AG04450 (cell line): ENCODE measurements around the gene GRK5. TPM values are rescaled to one million over a fixed set of nuclear protein-coding genes. Genes with fewer than 3 reads are reported as not detected.

Source experiments
- CTCF ChIA-PET: fragments of 300-600, 350-600 bp; formaldehyde crosslinking; extraction: SDS; loops from one replicate; lab custom pipeline; 2022; ENCODE audit warnings: antibody characterized with exemption, inconsistent platforms; lab: Charles Lee
- POLR2A ChIA-PET: fragments of 350-600 bp; formaldehyde crosslinking; extraction: SDS; loops from one replicate; lab custom pipeline; 2021; ENCODE audit warnings: antibody characterized with exemption, inconsistent platforms; lab: Yijun Ruan, JAX
- DNase-seq: peaks from one replicate; pipeline ENCODE4 v3.0.0-alpha.2; 2011; ENCODE audit warnings: low read depth, low spot score
- H3K27ac ChIP-seq: one replicate; pipeline ENCODE4 v1.5.1; 2012; ENCODE audit warnings: low read depth, low read length, control low read depth
- H3K27me3 ChIP-seq: one replicate; pipeline ENCODE4 v1.6.0; 2012; ENCODE audit warnings: low read length; ENCODE audit not compliant: control insufficient read depth, insufficient read depth
- H3K4me3 ChIP-seq: 2 replicates; pipeline ENCODE4 v1.5.1; 2011; ENCODE audit warnings: mild to moderate bottlenecking, low read depth, low read length, control low read depth
- H3K9me3 ChIP-seq: 2 replicates; pipeline ENCODE4 v1.5.1; 2012; ENCODE audit warnings: low read length; ENCODE audit not compliant: control insufficient read depth, insufficient read depth
- polyA plus RNA-seq: library from polyadenylated mRNA; depleted of rRNA; stranded (reverse); fragments of >200 nt; gene quantifications from 2 replicates; pipeline ENCODE4 v1.2.3, GENCODE V29; 2011
- TF ChIP-seq, protein P1 (sequence below): IDR thresholded peaks from 2 replicates; pipeline ENCODE4 v1.5.1; 2011; ENCODE audit warnings: low read depth, low read length, control low read depth, inconsistent platforms

The GRK5 gene
- polyA plus RNA-seq, 1 experiment: 27.6 TPM

DNA sequence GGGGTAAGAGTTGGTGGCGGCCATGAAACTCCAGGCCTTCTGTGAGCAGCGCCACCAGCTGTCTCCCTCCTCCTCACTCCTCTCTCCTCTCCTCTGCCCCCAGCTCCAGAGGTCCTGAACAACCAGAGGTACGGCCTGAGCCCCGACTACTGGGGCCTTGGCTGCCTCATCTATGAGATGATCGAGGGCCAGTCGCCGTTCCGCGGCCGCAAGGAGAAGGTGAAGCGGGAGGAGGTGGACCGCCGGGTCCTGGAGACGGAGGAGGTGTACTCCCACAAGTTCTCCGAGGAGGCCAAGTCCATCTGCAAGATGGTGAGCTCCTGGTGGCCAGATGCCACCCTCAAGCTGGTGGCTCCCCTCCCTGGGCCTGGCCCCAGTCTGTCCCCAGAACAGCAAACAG, 236.1 kb downstream of the GRK5 start:
- POLR2A ChIA-PET: no interaction called here
- CTCF ChIA-PET: interaction anchor here (0.9 to 4.3 kb wide), 2 partner anchors 99 to 244 kb away, joined by 3 to 70 read pairs; partner anchors contain the start of gene RGS10
- H3K4me3 ChIP-seq: no peak overlapping the region
- H3K27ac ChIP-seq: no peak overlapping the region
- DNase-seq: no peak
- no peaks in the 10 kb centered on the region for H3K9me3 ChIP-seq
- no peaks in the 10 kb centered on the region for H3K27me3 ChIP-seq
- TF ChIP-seq, protein P1, sequence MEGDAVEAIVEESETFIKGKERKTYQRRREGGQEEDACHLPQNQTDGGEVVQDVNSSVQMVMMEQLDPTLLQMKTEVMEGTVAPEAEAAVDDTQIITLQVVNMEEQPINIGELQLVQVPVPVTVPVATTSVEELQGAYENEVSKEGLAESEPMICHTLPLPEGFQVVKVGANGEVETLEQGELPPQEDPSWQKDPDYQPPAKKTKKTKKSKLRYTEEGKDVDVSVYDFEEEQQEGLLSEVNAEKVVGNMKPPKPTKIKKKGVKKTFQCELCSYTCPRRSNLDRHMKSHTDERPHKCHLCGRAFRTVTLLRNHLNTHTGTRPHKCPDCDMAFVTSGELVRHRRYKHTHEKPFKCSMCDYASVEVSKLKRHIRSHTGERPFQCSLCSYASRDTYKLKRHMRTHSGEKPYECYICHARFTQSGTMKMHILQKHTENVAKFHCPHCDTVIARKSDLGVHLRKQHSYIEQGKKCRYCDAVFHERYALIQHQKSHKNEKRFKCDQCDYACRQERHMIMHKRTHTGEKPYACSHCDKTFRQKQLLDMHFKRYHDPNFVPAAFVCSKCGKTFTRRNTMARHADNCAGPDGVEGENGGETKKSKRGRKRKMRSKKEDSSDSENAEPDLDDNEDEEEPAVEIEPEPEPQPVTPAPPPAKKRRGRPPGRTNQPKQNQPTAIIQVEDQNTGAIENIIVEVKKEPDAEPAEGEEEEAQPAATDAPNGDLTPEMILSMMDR: no peak

DNA sequence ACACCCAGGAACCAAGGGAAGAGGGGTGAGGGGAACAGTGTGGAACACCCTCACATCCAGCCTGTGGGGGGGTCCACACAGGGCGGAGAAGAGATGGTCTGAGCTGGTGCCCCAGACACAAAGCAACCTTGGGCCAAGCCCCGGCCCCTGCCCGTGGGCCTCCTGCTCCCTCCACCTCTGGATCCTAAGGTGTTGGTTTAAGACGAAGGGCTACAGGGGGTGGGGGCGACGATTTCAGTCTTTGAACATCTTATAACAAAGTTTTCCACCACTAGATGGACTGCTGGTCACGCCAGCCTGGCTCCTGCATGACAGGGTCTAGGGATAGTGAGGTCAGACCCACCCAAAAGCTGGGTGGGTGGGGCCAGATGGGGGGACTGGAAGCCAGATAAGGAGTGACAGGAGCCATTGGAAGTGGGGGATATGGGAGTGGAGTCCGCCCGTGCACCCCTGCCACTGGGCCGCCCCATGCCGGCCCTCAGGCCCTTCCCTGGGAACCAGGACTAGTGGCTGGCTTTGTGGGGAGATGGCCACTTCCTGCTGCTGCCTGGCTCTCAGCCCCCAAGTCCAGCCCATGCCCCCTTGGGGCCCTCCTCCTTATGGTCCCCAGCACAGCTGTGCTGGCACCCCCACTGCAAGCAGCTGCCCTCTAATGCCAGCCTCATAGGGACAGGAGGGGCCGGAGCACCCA, 236.7 kb downstream of the GRK5 start:
- DNase-seq: no peak
- no peaks in the 10 kb centered on the region; the same call in 1 of the 2 replicates for H3K9me3 ChIP-seq
- TF ChIP-seq, protein P1: no peak
- ChIA-PET POLR2A (interaction anchor here (0.6 to 1.0 kb wide), 2 partner anchors 172 to 237 kb away, joined by 4 to 10 read pairs; partner anchors contain the start of gene GRK5), CTCF (interaction anchor here (0.5 to 4.3 kb wide), 11 partner anchors 12 to 249 kb away, joined by 3 to 70 read pairs (median 4); partner anchors contain the start of gene GRK5)
- no peaks in the 10 kb centered on the region for H3K27me3 ChIP-seq
- no peak overlapping the region for H3K4me3 ChIP-seq
- no peak overlapping the region for H3K27ac ChIP-seq

DNA sequence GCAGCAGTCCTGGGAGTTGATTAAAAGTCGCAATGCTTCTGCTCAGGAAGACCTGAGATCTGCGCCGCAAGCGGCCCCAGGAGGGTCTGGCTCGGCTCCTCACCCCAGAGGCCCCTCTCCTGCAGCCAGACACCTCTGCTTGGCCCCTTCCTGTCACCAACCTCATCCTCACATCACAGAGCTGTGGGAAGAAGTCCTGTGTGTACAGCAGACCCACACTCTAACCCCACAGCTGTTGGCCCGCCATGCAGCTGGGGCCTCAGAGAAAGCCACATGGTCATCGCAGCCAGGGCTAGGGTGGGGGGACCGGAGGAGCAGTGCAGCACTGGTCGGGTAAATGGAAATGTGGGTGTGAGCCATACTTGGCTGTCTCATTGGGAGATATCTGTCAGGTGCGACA, 237.5 kb downstream of the GRK5 start:
- CTCF ChIA-PET: interaction anchor here (0.9 to 4.3 kb wide), 19 partner anchors 10 to 255 kb away, joined by 3 to 70 read pairs (median 4); partner anchors contain the start of gene GRK5
- Histone ChIP-seq H3K27ac (no peak overlapping the region), H3K9me3 (no peaks in the 10 kb centered on the region; the same call in 1 of the 2 replicates), H3K4me3 (no peak overlapping the region), H3K27me3 (no peaks in the 10 kb centered on the region)
- TF ChIP-seq, protein P1: no peak
- no peak for DNase-seq
- POLR2A ChIA-PET: interaction anchor here (1.0 kb wide), 2 partner anchors 237 to 245 kb away, joined by 6 to 10 read pairs; partner anchors contain the start of gene GRK5

DNA sequence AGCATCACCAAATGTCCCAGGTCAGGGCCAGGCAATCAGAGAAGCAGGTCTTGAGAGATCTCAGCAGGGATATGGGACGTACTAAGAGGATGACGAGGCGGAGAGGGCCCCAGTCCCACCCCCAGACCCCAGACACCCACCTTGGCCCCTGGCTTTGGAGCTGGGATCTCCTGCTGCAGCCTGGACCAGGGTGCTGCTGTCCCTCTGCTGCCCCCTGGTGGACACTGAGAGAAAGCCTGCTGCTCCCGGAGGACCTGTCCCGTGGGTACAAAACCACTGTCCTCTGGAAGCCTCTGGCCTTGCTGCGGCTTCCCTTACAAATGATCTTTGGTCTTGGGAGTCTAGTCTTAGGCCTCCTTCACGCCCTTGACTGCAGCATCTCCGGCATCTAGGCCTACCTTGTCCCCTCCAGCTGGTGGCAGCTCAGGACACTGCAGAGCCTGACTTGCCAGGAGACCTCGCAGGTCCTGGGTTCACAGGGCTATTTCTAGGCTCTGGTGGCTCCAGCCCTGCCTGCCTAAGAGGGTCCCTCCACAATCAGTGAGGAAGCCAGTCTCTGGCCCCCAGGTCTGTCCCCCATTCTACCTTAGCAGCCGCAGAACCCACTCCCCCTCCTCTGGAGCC, 238.1 kb downstream of the GRK5 start:
- Histone ChIP-seq H3K27ac (no peak overlapping the region), H3K27me3 (no peaks in the 10 kb centered on the region), H3K9me3 (no peaks in the 10 kb centered on the region; the same call in 1 of the 2 replicates), H3K4me3 (no peak overlapping the region)
- CTCF ChIA-PET: interaction anchor here (0.6 to 4.3 kb wide), 22 partner anchors 11 to 255 kb away, joined by 3 to 70 read pairs (median 4); partner anchors contain the start of gene GRK5
- DNase-seq: peak; percentile 50
- TF ChIP-seq, protein P1: peak; percentile 93
- POLR2A ChIA-PET: interaction anchor here (0.6 to 1.0 kb wide), 3 partner anchors 72 to 246 kb away, joined by 3 to 10 read pairs (median 6); partner anchors contain the start of gene GRK5
